HCT116 (cell line): ENCODE results near the gene KCNH2.

ENCODE experiments used
- EGR1 ChIP-seq: IDR thresholded peaks from 2 replicates; pipeline ENCODE4 v1.6.1; 2012; ENCODE audit warnings: low read depth
- EZH2 ChIP-seq: fragments of 200-600 bp; sonication (generic); IDR thresholded peaks from 2 replicates; pipeline ENCODE4 v1.6.1; 2017; ENCODE audit warnings: antibody characterized with exemption, mixed run types
- POLR2A ChIP-seq: IDR thresholded peaks from 2 replicates; pipeline ENCODE4 v1.7.0; 2011; ENCODE audit warnings: borderline replicate concordance; ENCODE audit not compliant: insufficient read depth, insufficient read length; ENCODE audit errors: extremely low read depth
- POLR2AphosphoS5 ChIP-seq: IDR thresholded peaks from 2 replicates; pipeline ENCODE4 v1.6.1; 2011; ENCODE audit warnings: mild to moderate bottlenecking, low read depth, low read length, moderate library complexity
- RAD21 ChIP-seq: IDR thresholded peaks from 2 replicates; pipeline ENCODE4 v1.6.1; 2012; ENCODE audit warnings: low read depth, mild to moderate bottlenecking
- SIN3A ChIP-seq: IDR thresholded peaks from 2 replicates; pipeline ENCODE4 v1.6.1; 2012; ENCODE audit warnings: low read depth
- SP1 ChIP-seq: IDR thresholded peaks from 2 replicates; pipeline ENCODE4 v1.6.1; 2012; ENCODE audit warnings: low read depth
- YY1 ChIP-seq: IDR thresholded peaks from 2 replicates; pipeline ENCODE4 v1.6.1; 2011; ENCODE audit warnings: low read length, low read depth, moderate library complexity, mild to moderate bottlenecking; ENCODE audit not compliant: insufficient replicate concordance; ENCODE audit errors: extremely low read depth
- ZBTB33 ChIP-seq: IDR thresholded peaks from 2 replicates; pipeline ENCODE4 v1.6.1; 2011; ENCODE audit warnings: mild to moderate bottlenecking, low read length, moderate library complexity; ENCODE audit not compliant: insufficient replicate concordance; ENCODE audit errors: extremely low read depth
- ZFX ChIP-seq: fragments of 450-650 bp; IDR thresholded peaks from 2 replicates; pipeline ENCODE4 v1.6.1; 2017
- TF ChIP-seq, protein P1 (sequence below), 3 experiments: fragments of 200-600 bp in 1 of 3; sonication (generic) in 1 of 3; IDR thresholded peaks in 2 of 3; conservative IDR thresholded peaks in 1 of 3; 2 replicates each; pipeline ENCODE4 v1.5.1; 2012 to 2017; ENCODE audit warnings: low read depth in 2 of 3, low read length in 2 of 3, antibody characterized with exemption in 1 of 3, borderline replicate concordance in 1 of 3, control low read depth in 1 of 3, mild to moderate bottlenecking in 1 of 3, mixed read lengths in 1 of 3, mixed run types in 1 of 3, moderate library complexity in 1 of 3; ENCODE audit not compliant: insufficient read depth in 1 of 3
- TF ChIP-seq, protein P2 (sequence below): IDR thresholded peaks from 2 replicates; pipeline ENCODE4 v1.6.1; 2012; ENCODE audit warnings: low read depth
- TF ChIP-seq, protein P3 (sequence below): IDR thresholded peaks from 2 replicates; pipeline ENCODE4 v1.6.1; 2012
- TF ChIP-seq, protein P4 (sequence below): IDR thresholded peaks from 2 replicates; pipeline ENCODE4 v1.6.1; 2012

DNA sequence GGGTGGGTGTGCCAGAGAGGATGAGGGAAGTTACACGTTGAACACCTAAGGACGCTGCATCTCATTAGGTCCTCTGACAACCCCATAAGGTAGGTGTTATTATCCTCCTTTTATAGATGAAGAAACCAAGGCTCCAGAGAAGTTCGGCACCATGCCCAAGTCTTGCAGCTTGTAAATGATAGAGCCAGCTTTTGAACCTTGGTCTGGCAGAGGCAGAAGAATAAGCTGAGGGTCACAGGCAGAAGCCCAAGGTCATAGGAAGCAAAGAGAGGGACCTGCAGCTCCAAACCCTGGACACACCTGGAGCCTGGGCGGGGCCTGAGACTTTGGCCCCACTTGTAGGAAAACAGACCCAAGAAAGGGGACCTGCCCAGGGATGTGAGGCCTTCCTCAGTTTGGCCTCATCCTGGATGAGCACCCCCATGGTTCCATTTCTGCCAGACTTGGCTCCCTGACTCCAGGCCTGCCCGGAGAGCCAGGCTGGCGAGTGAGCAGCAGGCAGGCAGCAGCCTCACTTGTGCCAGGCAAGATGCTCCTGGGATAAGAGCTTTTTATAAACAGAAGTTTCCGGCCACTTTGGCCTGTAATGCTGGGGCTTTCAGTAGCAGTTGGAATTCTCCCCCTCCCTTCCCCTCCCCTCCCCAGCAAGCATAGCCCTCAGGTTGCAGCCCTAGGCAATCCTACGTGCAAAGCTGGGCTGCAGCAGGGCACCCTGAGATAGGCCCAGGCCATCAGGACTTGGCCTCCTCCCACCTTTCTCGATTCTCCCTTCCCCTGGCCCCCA, 2.4 kb downstream of the KCNH2 start:
- TF ChIP-seq POLR2A (no peak), SP1 (no peak), EZH2 (no peak), RAD21 (no peak), POLR2AphosphoS5 (no peak), ZBTB33 (no peak), EGR1 (no peak), SIN3A (no peak), YY1 (no peak), ZFX (no peak)
- TF ChIP-seq, protein P1, sequence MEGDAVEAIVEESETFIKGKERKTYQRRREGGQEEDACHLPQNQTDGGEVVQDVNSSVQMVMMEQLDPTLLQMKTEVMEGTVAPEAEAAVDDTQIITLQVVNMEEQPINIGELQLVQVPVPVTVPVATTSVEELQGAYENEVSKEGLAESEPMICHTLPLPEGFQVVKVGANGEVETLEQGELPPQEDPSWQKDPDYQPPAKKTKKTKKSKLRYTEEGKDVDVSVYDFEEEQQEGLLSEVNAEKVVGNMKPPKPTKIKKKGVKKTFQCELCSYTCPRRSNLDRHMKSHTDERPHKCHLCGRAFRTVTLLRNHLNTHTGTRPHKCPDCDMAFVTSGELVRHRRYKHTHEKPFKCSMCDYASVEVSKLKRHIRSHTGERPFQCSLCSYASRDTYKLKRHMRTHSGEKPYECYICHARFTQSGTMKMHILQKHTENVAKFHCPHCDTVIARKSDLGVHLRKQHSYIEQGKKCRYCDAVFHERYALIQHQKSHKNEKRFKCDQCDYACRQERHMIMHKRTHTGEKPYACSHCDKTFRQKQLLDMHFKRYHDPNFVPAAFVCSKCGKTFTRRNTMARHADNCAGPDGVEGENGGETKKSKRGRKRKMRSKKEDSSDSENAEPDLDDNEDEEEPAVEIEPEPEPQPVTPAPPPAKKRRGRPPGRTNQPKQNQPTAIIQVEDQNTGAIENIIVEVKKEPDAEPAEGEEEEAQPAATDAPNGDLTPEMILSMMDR (IDR thresholded peaks at IDR 0.05 in 2 of 3, conservative IDR thresholded peaks at IDR 0.05 in 1 of 3; ENCODE audit: borderline replicate concordance in 1 of 3, insufficient read depth in 1 of 3, low read depth in 2 of 3, low read length in 2 of 3): no peak
- TF ChIP-seq, protein P2, sequence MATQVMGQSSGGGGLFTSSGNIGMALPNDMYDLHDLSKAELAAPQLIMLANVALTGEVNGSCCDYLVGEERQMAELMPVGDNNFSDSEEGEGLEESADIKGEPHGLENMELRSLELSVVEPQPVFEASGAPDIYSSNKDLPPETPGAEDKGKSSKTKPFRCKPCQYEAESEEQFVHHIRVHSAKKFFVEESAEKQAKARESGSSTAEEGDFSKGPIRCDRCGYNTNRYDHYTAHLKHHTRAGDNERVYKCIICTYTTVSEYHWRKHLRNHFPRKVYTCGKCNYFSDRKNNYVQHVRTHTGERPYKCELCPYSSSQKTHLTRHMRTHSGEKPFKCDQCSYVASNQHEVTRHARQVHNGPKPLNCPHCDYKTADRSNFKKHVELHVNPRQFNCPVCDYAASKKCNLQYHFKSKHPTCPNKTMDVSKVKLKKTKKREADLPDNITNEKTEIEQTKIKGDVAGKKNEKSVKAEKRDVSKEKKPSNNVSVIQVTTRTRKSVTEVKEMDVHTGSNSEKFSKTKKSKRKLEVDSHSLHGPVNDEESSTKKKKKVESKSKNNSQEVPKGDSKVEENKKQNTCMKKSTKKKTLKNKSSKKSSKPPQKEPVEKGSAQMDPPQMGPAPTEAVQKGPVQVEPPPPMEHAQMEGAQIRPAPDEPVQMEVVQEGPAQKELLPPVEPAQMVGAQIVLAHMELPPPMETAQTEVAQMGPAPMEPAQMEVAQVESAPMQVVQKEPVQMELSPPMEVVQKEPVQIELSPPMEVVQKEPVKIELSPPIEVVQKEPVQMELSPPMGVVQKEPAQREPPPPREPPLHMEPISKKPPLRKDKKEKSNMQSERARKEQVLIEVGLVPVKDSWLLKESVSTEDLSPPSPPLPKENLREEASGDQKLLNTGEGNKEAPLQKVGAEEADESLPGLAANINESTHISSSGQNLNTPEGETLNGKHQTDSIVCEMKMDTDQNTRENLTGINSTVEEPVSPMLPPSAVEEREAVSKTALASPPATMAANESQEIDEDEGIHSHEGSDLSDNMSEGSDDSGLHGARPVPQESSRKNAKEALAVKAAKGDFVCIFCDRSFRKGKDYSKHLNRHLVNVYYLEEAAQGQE: no peak
- TF ChIP-seq, protein P3, sequence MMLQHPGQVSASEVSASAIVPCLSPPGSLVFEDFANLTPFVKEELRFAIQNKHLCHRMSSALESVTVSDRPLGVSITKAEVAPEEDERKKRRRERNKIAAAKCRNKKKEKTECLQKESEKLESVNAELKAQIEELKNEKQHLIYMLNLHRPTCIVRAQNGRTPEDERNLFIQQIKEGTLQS: no peak
- TF ChIP-seq, protein P4, sequence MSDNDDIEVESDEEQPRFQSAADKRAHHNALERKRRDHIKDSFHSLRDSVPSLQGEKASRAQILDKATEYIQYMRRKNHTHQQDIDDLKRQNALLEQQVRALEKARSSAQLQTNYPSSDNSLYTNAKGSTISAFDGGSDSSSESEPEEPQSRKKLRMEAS: no peak
